Measurements from ENCODE around the gene CNPY3. TPM values are rescaled to one million over a fixed set of nuclear protein-coding genes. Genes with fewer than 3 reads are reported as not detected.

The CNPY3 gene
- total and polyA plus RNA-seq, 10 of the 15 experiments (the other 5 are each of a cell fraction or from before 2014, with no cell fraction given) = 7.2 to 102 (median 73.6) TPM

DNA sequence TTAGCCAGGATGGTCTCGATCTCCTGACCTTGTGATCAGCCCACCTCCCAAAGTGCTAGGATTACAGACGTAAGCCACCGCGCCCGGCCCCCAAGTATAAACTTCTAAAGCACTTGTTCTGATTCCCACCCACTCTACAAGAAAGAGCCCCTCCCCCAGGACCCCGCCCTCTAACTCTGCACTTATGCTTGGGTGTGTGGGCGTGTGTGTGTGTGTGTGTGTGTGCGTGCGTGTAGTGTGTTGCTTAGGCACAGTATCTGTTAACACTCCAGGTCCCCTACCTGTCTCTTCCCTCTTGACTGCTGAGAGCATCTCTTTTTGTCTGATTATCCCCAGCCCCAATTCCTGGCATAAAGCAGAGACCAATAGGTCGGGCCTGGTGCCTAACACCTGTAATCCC, 19.4 kb upstream of the CNPY3 start (continued):
- TF ChIP-seq MEF2B (IDR thresholded peaks at IDR 0.05; ENCODE audit: partially characterized antibody, poor library complexity, severe bottlenecking) = no peak

DNA sequence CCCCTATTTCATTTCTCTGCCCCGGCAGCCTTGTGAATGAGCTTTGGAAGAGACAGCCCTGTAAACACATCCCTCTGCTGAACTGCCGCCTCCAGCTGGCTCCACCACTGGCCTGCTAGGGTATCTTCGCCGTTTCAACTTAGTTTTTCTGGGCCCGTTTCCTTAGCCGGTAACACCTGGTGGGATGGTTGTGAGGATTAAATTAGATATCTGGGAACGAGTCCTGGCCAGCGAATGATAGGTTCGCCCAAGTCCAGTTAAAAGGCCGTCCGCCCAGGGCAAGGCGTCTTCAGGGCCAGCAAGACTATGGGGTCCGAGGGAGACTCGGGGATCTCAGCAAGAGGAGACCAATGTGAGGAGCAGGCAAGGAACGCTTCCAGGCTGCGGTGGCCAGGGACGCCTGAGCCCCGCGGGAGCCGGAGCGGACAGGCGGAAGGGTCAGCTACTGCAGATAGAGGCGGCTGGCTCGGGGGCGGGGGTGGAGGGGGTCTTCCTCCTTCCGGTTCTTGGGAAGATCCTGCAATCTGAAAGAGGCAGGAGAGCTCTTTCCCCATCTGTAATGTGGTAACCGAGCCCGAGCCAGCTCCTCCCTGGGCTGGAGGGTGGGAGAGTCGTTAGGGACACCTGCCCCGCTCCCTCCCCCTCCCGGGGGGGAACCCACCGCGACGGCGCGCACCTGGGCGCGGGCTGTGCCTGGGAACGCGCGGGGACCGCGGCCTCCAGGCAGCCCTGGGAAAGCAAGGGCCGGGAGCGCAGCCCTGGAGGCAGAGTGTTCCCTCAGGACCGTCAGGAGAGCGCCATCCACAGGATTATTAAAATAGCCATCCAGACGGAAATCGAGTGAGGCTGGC, 17.9 kb upstream of the CNPY3 start:
- SMC1A ChIA-PET (ENCODE audit: uncharacterized antibody, unreplicated experiment) = interaction anchor here (1.1 kb wide), 1 partner anchor 232 kb away, joined by 4 read pairs; no protein-coding TSS in a partner anchor
- ATAC-seq (no peak), DNase-seq (ENCODE audit: low read depth, low spot score) (no peak), FAIRE-seq (no peak)
- no peaks in the 10 kb centered on the region for H3K79me2 ChIP-seq (ENCODE audit: control insufficient read depth, insufficient read depth, low read length)
- in situ Hi-C loops (cut with MboI) = no loop called here
- no peaks in the 10 kb centered on the region for H3K9me3 ChIP-seq (replicated peaks; ENCODE audit: control insufficient read depth, insufficient read depth, low read length)
- 61% methylated on average over 48 of the region's 49 CpGs for WGBS (ENCODE audit: insufficient coverage, insufficient replicate concordance, low lambda C conversion rate, missing lambda C conversion rate)
- no peak overlapping the region for H3K9ac ChIP-seq (ENCODE audit: control insufficient read depth, insufficient read depth, low read length)
- H3K4me1 ChIP-seq (ENCODE audit: control insufficient read depth, insufficient read depth, low read length) = peaks cover 6% of the 10 kb centered on the region
- intact Hi-C loops (cut with micrococcal nuclease; ENCODE audit: unreplicated experiment) = no loop called here
- H3K27me3 ChIP-seq (replicated peaks in 1 of 2; ENCODE audit: control insufficient read depth in 2 of 2, insufficient read depth in 2 of 2, low read length in 1 of 2) = no peaks in the 10 kb centered on the region
- no TSS peak for BruUV-seq (replicated peaks)
- RAD21 ChIA-PET (ENCODE audit: unreplicated experiment) = interaction anchor here (0.7 kb wide), 1 partner anchor 223 kb away, joined by 3 read pairs; no protein-coding TSS in a partner anchor
- no peak overlapping the region for H3K4me2 ChIP-seq (ENCODE audit: control insufficient read depth, insufficient read depth)
- H2AFZ ChIP-seq (ENCODE audit: control insufficient read depth, low read depth, low read length) = no peak overlapping the region
- H4K20me1 ChIP-seq (ENCODE audit: control insufficient read depth, insufficient read depth) = no peaks in the 10 kb centered on the region
- no peaks in the 10 kb centered on the region for H3K36me3 ChIP-seq (ENCODE audit: control insufficient read depth in 2 of 2, insufficient read depth in 2 of 2, low read length in 1 of 2)
- POLR2A ChIA-PET = interaction anchor here (0.7 kb wide), 1 partner anchor 232 kb away, joined by 6 read pairs; no protein-coding TSS in a partner anchor
- H3K27ac ChIP-seq (ENCODE audit: control insufficient read depth, insufficient read depth) = no peak overlapping the region
- H3K4me3 ChIP-seq = no peak overlapping the region
- CTCF ChIA-PET = interaction anchor here (0.6 to 2.9 kb wide), 3 partner anchors 9 to 240 kb away, joined by 3 to 8 read pairs (median 4); no protein-coding TSS in a partner anchor
- no peak for TF ChIP-seq STAT3 (IDR thresholded peaks at IDR 0.05; ENCODE audit: low read depth, low read length)
- TF ChIP-seq, protein P1, sequence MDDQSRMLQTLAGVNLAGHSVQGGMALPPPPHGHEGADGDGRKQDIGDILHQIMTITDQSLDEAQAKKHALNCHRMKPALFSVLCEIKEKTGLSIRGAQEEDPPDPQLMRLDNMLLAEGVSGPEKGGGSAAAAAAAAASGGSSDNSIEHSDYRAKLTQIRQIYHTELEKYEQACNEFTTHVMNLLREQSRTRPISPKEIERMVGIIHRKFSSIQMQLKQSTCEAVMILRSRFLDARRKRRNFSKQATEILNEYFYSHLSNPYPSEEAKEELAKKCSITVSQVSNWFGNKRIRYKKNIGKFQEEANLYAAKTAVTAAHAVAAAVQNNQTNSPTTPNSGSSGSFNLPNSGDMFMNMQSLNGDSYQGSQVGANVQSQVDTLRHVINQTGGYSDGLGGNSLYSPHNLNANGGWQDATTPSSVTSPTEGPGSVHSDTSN (IDR thresholded peaks at IDR 0.05; ENCODE audit: insufficient replicate concordance, low read depth, low read length) = no peak
- TF ChIP-seq JUNB (IDR thresholded peaks at IDR 0.05) = no peak
- no peak for TF ChIP-seq RAD21 (IDR thresholded peaks at IDR 0.05; ENCODE audit: insufficient read depth, low read depth, low read length)
- no peak for TF ChIP-seq MXI1 (IDR thresholded peaks at IDR 0.05; ENCODE audit: low read depth, low read length)
- TF ChIP-seq, protein P2, sequence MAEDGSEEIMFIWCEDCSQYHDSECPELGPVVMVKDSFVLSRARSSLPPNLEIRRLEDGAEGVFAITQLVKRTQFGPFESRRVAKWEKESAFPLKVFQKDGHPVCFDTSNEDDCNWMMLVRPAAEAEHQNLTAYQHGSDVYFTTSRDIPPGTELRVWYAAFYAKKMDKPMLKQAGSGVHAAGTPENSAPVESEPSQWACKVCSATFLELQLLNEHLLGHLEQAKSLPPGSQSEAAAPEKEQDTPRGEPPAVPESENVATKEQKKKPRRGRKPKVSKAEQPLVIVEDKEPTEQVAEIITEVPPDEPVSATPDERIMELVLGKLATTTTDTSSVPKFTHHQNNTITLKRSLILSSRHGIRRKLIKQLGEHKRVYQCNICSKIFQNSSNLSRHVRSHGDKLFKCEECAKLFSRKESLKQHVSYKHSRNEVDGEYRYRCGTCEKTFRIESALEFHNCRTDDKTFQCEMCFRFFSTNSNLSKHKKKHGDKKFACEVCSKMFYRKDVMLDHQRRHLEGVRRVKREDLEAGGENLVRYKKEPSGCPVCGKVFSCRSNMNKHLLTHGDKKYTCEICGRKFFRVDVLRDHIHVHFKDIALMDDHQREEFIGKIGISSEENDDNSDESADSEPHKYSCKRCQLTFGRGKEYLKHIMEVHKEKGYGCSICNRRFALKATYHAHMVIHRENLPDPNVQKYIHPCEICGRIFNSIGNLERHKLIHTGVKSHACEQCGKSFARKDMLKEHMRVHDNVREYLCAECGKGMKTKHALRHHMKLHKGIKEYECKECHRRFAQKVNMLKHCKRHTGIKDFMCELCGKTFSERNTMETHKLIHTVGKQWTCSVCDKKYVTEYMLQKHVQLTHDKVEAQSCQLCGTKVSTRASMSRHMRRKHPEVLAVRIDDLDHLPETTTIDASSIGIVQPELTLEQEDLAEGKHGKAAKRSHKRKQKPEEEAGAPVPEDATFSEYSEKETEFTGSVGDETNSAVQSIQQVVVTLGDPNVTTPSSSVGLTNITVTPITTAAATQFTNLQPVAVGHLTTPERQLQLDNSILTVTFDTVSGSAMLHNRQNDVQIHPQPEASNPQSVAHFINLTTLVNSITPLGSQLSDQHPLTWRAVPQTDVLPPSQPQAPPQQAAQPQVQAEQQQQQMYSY (CRISPR knock-in tag; IDR thresholded peaks at IDR 0.05) = no peak
- TF ChIP-seq, protein P3, sequence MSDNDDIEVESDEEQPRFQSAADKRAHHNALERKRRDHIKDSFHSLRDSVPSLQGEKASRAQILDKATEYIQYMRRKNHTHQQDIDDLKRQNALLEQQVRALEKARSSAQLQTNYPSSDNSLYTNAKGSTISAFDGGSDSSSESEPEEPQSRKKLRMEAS (IDR thresholded peaks at IDR 0.05; ENCODE audit: low read depth, low read length) = no peak
- TF ChIP-seq, protein P4, sequence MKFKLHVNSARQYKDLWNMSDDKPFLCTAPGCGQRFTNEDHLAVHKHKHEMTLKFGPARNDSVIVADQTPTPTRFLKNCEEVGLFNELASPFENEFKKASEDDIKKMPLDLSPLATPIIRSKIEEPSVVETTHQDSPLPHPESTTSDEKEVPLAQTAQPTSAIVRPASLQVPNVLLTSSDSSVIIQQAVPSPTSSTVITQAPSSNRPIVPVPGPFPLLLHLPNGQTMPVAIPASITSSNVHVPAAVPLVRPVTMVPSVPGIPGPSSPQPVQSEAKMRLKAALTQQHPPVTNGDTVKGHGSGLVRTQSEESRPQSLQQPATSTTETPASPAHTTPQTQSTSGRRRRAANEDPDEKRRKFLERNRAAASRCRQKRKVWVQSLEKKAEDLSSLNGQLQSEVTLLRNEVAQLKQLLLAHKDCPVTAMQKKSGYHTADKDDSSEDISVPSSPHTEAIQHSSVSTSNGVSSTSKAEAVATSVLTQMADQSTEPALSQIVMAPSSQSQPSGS (IDR thresholded peaks at IDR 0.05; ENCODE audit: low read length) = no peak
- TF ChIP-seq, protein P5, sequence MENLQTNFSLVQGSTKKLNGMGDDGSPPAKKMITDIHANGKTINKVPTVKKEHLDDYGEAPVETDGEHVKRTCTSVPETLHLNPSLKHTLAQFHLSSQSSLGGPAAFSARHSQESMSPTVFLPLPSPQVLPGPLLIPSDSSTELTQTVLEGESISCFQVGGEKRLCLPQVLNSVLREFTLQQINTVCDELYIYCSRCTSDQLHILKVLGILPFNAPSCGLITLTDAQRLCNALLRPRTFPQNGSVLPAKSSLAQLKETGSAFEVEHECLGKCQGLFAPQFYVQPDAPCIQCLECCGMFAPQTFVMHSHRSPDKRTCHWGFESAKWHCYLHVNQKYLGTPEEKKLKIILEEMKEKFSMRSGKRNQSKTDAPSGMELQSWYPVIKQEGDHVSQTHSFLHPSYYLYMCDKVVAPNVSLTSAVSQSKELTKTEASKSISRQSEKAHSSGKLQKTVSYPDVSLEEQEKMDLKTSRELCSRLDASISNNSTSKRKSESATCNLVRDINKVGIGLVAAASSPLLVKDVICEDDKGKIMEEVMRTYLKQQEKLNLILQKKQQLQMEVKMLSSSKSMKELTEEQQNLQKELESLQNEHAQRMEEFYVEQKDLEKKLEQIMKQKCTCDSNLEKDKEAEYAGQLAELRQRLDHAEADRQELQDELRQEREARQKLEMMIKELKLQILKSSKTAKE (IDR thresholded peaks at IDR 0.05; ENCODE audit: low read depth, poor library complexity, severe bottlenecking) = no peak

Measured in GM12878 (cell line).